ENCODE results near the gene MGAT3. TPM values are rescaled to one million over a fixed set of nuclear protein-coding genes. Genes with fewer than 3 reads are reported as not detected.

Gene MGAT3
- total RNA-seq, 1 experiment from 2014 or later = 0.20 TPM

- intact Hi-C loops (cut with micrococcal nuclease) = loop anchor here (2.0 kb wide), 1 partner anchor 19 kb away; the partner anchor contains the start of gene ATF4
- peak; percentile 93 for ATAC-seq
- peak within 1 kb of the TSS; percentile 80 for H3K4me2 ChIP-seq (ENCODE audit: low read length)
- no peaks in the 10 kb centered on the region for H3K9me2 ChIP-seq (ENCODE audit: insufficient read depth)
- ChIA-PET CTCF (interaction anchor here (0.6 to 2.7 kb wide), 9 partner anchors 8 to 191 kb away, joined by 3 to 19 read pairs (median 4); partner anchors contain the start of gene RPL3), RAD21 (ENCODE audit: low non-redundant PET in 1 of 2, low total read pairs in 2 of 2, uncharacterized antibody in 2 of 2, unreplicated experiment in 2 of 2) (interaction anchor here (0.8 to 0.9 kb wide), 2 partner anchors 18 kb away, joined by 3 read pairs; partner anchors contain the start of gene ATF4 (in 1 of the 2)), POLR2A (interaction anchor here (0.8 to 4.2 kb wide), 8 partner anchors 12 to 182 kb away, joined by 3 to 37 read pairs (median 5); partner anchors contain the start of genes ATF4 and RPL3)
- peak within 1 kb of the TSS; percentile 70 for H3K27ac ChIP-seq (ENCODE audit: low read depth, low read length)
- DNase-seq (ENCODE audit: low read depth, low spot score) = peak; percentile 94
- no peaks in the 10 kb centered on the region for H4K20me1 ChIP-seq (ENCODE audit: insufficient read depth)
- no peak within 1 kb of the TSS for H2AFZ ChIP-seq (ENCODE audit: low read depth, low read length, poor library complexity, severe bottlenecking)
- no peaks in the 10 kb centered on the region for H3K9me3 ChIP-seq (ENCODE audit: control insufficient read depth in 1 of 2, insufficient read depth in 1 of 2, low read depth in 1 of 2, low read length in 2 of 2)
- no TSS peak for BruUV-seq (replicated peaks)
- peak within 1 kb of the TSS; percentile 92 to 97 for H3K4me3 ChIP-seq (replicated peaks in 1 of 2; ENCODE audit: low read depth in 1 of 2, low read length in 2 of 2)
- H3K79me2 ChIP-seq (ENCODE audit: insufficient read depth, low read length) = peaks cover 52% of the 10 kb centered on the region
- peaks cover 16 to 29% of the 10 kb centered on the region in 2 experiments for H3K4me1 ChIP-seq (ENCODE audit: control insufficient read depth in 1 of 2, insufficient read depth in 2 of 2, low read length in 2 of 2)
- H3K9ac ChIP-seq (ENCODE audit: low read length) = peak within 1 kb of the TSS; percentile 96
- no peaks in the 10 kb centered on the region for H3K27me3 ChIP-seq (ENCODE audit: insufficient read depth, low read length)
- H3K36me3 ChIP-seq (ENCODE audit: control insufficient read depth in 1 of 2, insufficient read depth in 2 of 2, low read length in 2 of 2) = peaks cover 23 to 35% of the 10 kb centered on the region in 2 experiments
- TF ChIP-seq POLR2A (IDR thresholded peaks at IDR 0.05; ENCODE audit: borderline replicate concordance, extremely low read depth, insufficient read depth, insufficient read length) = peak; percentile 65
- peak; percentile 67; the same call in 1 of the 2 replicates for TF ChIP-seq SIN3A (IDR thresholded peaks at IDR 0.05; ENCODE audit: low read depth)
- TF ChIP-seq SP1 (IDR thresholded peaks at IDR 0.05; ENCODE audit: low read depth) = peak; percentile 65
- TF ChIP-seq ZNF274 (IDR thresholded peaks at IDR 0.05; ENCODE audit: low read depth, low read length) = no peak
- TF ChIP-seq ELF1 (IDR thresholded peaks at IDR 0.05; ENCODE audit: borderline replicate concordance, low read depth) = no peak; the same call in 1 of the 2 replicates
- peak; percentile 74; the same call in 1 of the 2 replicates for TF ChIP-seq ZFX (IDR thresholded peaks at IDR 0.05)
- TF ChIP-seq POLR2AphosphoS5 (IDR thresholded peaks at IDR 0.05; ENCODE audit: low read depth, low read length) = peak; percentile 64
- no peak for TF ChIP-seq CTCF (IDR thresholded peaks at IDR 0.05 in 2 of 3, conservative IDR thresholded peaks at IDR 0.05 in 1 of 3; ENCODE audit: borderline replicate concordance in 1 of 3, insufficient read depth in 1 of 3, low read depth in 2 of 3, low read length in 2 of 3)
- TF ChIP-seq EGR1 (IDR thresholded peaks at IDR 0.05; ENCODE audit: low read depth) = peak; percentile 83
- no peak for TF ChIP-seq ATF3 (IDR thresholded peaks at IDR 0.05)
- no peak for TF ChIP-seq EZH2 (IDR thresholded peaks at IDR 0.05)
- no peak for TF ChIP-seq SRF (IDR thresholded peaks at IDR 0.05; ENCODE audit: low read depth)
- no peak for TF ChIP-seq RAD21 (IDR thresholded peaks at IDR 0.05; ENCODE audit: low read depth)
- TF ChIP-seq ZBTB33 (IDR thresholded peaks at IDR 0.05; ENCODE audit: extremely low read depth, insufficient replicate concordance, low read length) = no peak
- no peak for TF ChIP-seq FOSL1 (IDR thresholded peaks at IDR 0.05; ENCODE audit: low read depth)
- no peak for TF ChIP-seq JUND (IDR thresholded peaks at IDR 0.05)
- TF ChIP-seq CEBPB (IDR thresholded peaks at IDR 0.05; ENCODE audit: low read depth) = no peak
- TF ChIP-seq YY1 (IDR thresholded peaks at IDR 0.05; ENCODE audit: extremely low read depth, insufficient replicate concordance, low read depth, low read length) = peak; percentile 94
- no peak for TF ChIP-seq EZH2phosphoT487 (IDR thresholded peaks at IDR 0.05; ENCODE audit: borderline replicate concordance)
- TF ChIP-seq CBX3 (IDR thresholded peaks at IDR 0.05; ENCODE audit: low read depth) = no peak
- TF ChIP-seq TCF7L2 (IDR thresholded peaks at IDR 0.05; ENCODE audit: borderline replicate concordance, extremely low read depth, insufficient read depth, insufficient read length) = no peak
- peak; percentile 98 for TF ChIP-seq MAX (IDR thresholded peaks at IDR 0.05)
Measured at GRCh38 chr22:39502109-39502788, 45.4 kb downstream of the MGAT3 start, which contains the start of gene MIEF1. TSS of gene MIEF1 (plus strand) at chr22:39502290. CDS start at chr22:39511295, 9,005 bp downstream.

Data from HCT116 (cell line).